ENCODE results near the gene SEC31B. TPM values are rescaled to one million over a fixed set of nuclear protein-coding genes. Genes with fewer than 3 reads are reported as not detected.
A peak's percentile ranks its signal among the peaks of the same experiment; 100 is the strongest.

The SEC31B gene
- total RNA-seq, 1 donor, result 3.9 TPM

DNA sequence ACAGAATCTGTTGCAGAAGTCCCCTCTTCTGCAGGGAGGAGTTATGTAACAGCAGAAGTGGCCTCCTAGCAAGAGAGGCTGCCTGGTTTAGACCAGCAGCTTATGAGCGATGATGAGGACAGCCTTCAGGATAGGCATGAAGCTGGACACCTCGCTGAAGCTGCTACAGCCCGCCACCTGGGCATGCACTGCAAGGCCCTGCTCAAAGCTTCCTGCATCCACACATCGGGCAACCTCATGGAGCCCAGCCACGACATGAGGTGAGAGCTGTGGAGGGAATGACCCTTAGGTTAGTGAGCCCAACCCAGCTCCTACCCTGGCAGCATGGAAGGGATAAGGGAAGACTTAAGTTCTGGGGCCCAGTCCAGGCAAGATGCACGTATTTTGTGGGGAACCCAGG, 32.1 kb downstream of the SEC31B start:
- no peak for TF ChIP-seq CTCF (IDR thresholded peaks at IDR 0.05; ENCODE audit: insufficient read depth, low read depth, low read length)
- H3K4me3 ChIP-seq (ENCODE audit: low read depth, low read length), result no peak overlapping the region
- no peak for DNase-seq (ENCODE audit: low read depth)

- DNase-seq (ENCODE audit: low read depth), result no peak
- no peak for TF ChIP-seq CTCF (IDR thresholded peaks at IDR 0.05; ENCODE audit: insufficient read depth, low read depth, low read length)
- H3K4me3 ChIP-seq (ENCODE audit: low read depth, low read length), result no peak overlapping the region
Observed at GRCh38 chr10:100485801-100486495, 33.7 kb downstream of the SEC31B start.

GRCh38 chr10:100485366-100485765, 34.3 kb downstream of the SEC31B start:
- TF ChIP-seq CTCF (IDR thresholded peaks at IDR 0.05; ENCODE audit: insufficient read depth, low read depth, low read length), result no peak
- H3K4me3 ChIP-seq (ENCODE audit: low read depth, low read length), result no peak overlapping the region
- no peak for DNase-seq (ENCODE audit: low read depth)

GRCh38 chr10:100483876-100484666, 35.6 kb downstream of the SEC31B start:
- DNase-seq (ENCODE audit: low read depth), result no peak
- no peak overlapping the region for H3K4me3 ChIP-seq (ENCODE audit: low read depth, low read length)
- TF ChIP-seq CTCF (IDR thresholded peaks at IDR 0.05; ENCODE audit: insufficient read depth, low read depth, low read length), result no peak

DNA sequence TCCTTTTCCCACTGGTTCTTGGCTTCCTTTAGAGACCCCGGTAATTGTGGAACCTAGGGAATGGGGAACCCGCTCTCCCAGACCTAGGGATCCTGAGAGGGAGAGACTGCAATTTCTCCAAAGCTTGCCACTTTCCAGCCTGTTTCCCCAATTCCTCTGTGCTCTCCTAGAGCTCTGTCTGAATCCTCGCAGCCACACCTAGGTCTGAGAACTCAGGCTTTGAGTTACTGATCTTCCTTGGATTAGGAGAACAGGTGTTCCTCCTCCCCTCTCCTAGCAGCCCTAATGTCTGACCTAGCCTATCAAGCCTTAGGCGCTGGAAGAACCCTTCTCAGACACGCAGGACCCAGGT, 36.9 kb downstream of the SEC31B start:
- no peak for TF ChIP-seq CTCF (IDR thresholded peaks at IDR 0.05; ENCODE audit: insufficient read depth, low read depth, low read length)
- DNase-seq (ENCODE audit: low read depth), result no peak
- no peak overlapping the region for H3K4me3 ChIP-seq (ENCODE audit: low read depth, low read length)

DNA sequence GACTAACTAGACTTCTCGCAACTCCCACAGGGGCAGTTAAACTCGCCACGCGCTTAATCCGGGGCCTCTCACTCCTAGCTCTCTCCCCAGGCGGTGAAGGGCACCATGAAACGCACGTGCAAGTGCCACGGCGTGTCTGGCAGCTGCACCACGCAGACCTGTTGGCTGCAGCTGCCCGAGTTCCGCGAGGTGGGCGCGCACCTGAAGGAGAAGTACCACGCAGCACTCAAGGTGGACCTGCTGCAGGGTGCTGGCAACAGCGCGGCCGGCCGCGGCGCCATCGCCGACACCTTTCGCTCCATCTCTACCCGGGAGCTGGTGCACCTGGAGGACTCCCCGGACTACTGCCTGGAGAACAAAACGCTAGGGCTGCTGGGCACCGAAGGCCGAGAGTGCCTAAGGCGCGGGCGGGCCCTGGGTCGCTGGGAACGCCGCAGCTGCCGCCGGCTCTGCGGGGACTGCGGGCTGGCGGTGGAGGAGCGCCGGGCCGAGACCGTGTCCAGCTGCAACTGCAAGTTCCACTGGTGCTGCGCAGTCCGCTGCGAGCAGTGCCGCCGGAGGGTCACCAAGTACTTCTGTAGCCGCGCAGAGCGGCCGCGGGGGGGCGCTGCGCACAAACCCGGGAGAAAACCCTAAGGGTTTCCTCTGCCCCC, 37.4 kb downstream of the SEC31B start:
- peak; percentile 86 for TF ChIP-seq CTCF (IDR thresholded peaks at IDR 0.05; ENCODE audit: insufficient read depth, low read depth, low read length)
- peak overlapping the region; percentile 62 for H3K4me3 ChIP-seq (ENCODE audit: low read depth, low read length)
- peak; percentile 79 for DNase-seq (ENCODE audit: low read depth)
